Endodermal cell (in vitro differentiated cells): ENCODE results near the gene CMYA5. TPM values are rescaled to one million over a fixed set of nuclear protein-coding genes. Genes with fewer than 3 reads are reported as not detected.
A peak's percentile ranks its signal among the peaks of the same experiment; 100 is the strongest.

Experiments used
- DNase-seq: peaks from one replicate; pipeline ENCODE4 v3.0.0-alpha.2; 2017
- H3K27ac ChIP-seq: 2 replicates; pipeline ENCODE4 v1.5.1; 2013; ENCODE audit warnings: mild to moderate bottlenecking, low read depth, low read length, moderate library complexity
- H3K27me3 ChIP-seq: 2 replicates; pipeline ENCODE4 v1.6.1; 2013; ENCODE audit warnings: mild to moderate bottlenecking, low read length, moderate library complexity; ENCODE audit not compliant: insufficient read depth, control insufficient read depth, poor library complexity, severe bottlenecking
- H3K36me3 ChIP-seq: 2 replicates; pipeline ENCODE4 v1.7.0; 2013; ENCODE audit warnings: mild to moderate bottlenecking, low read length, moderate library complexity; ENCODE audit not compliant: control insufficient read depth, insufficient read depth
- H3K4me1 ChIP-seq: one replicate; pipeline ENCODE4 v1.7.0; 2013; ENCODE audit warnings: low read length; ENCODE audit not compliant: control insufficient read depth, insufficient read depth
- H3K4me3 ChIP-seq: 2 replicates; pipeline ENCODE4 v1.5.1; 2013; ENCODE audit warnings: mild to moderate bottlenecking, low read length, moderate library complexity
- H3K9ac ChIP-seq: 2 replicates; pipeline ENCODE4 v1.6.1; 2013; ENCODE audit warnings: mild to moderate bottlenecking, low read length, moderate library complexity; ENCODE audit not compliant: poor library complexity, severe bottlenecking; ENCODE audit errors: extremely low read depth
- H3K9me3 ChIP-seq: 2 replicates; pipeline ENCODE4 v1.6.1; 2013; ENCODE audit warnings: mild to moderate bottlenecking, low read length, moderate library complexity; ENCODE audit not compliant: control insufficient read depth
- H3K27ac Mint-ChIP-seq: 2 replicates; pipeline ENCODE4 v1.8.0; 2020; ENCODE audit warnings: mixed read lengths
- H3K27me3 Mint-ChIP-seq: 2 replicates; pipeline ENCODE4 v1.8.0; 2021; ENCODE audit warnings: mild to moderate bottlenecking, mixed read lengths; ENCODE audit not compliant: insufficient read depth
- H3K36me3 Mint-ChIP-seq: 2 replicates; pipeline ENCODE4 v1.8.0; 2020; ENCODE audit warnings: low read depth, mixed read lengths
- H3K4me1 Mint-ChIP-seq: 2 replicates; pipeline ENCODE4 v1.8.0; 2020; ENCODE audit warnings: mixed read lengths
- H3K4me3 Mint-ChIP-seq: 2 replicates; pipeline ENCODE4 v1.8.0; 2020; ENCODE audit warnings: mild to moderate bottlenecking, moderate library complexity, mixed read lengths
- H3K9me3 Mint-ChIP-seq: 2 replicates; pipeline ENCODE4 v1.8.0; 2020; ENCODE audit warnings: mild to moderate bottlenecking, mixed read lengths
- WGBS, 2 experiments: methylation state at CpG; one replicate each; pipeline versions ENCODE4 v1.1.5 to v1.1.7; 2013; ENCODE audit warnings: missing lambda C conversion rate in 2 of 2, mixed read lengths in 1 of 2; ENCODE audit not compliant: insufficient coverage in 1 of 2, insufficient read length in 1 of 2; 5-methylcytosine and 5-hydroxymethylcytosine counted together
- total RNA-seq, 2 donors: library from RNA; stranded (reverse); fragmentation: NEBNext Ultra II Directional in 1 of 2; extraction: Animal tissue kit (Norgen Biotek cat#: 25700) in 1 of 2; gene quantifications; 2 replicates in 1 of 2; 3 replicates in 1 of 2; pipeline ENCODE4 v1.2.1, GENCODE V29; 2021
- TF ChIP-seq, protein P1 (sequence below): fragments of 200-600 bp; sonication (generic); conservative IDR thresholded peaks from 2 replicates; pipeline ENCODE4 v1.5.0; 2021; ENCODE audit warnings: antibody characterized with exemption, mild to moderate bottlenecking

The CMYA5 gene
- total RNA-seq, 2 donors from 2014 or later = 0.69 to 1.6 TPM

GRCh38 chr5:79811904-79812303, 122.3 kb downstream of the CMYA5 start:
- no peaks in the 10 kb centered on the region for H3K9me3 Mint-ChIP-seq
- no peak overlapping the region for H3K4me3 ChIP-seq
- H3K27ac ChIP-seq = no peak overlapping the region
- no peaks in the 10 kb centered on the region for H3K36me3 ChIP-seq
- peaks cover 6% of the 10 kb centered on the region for H3K27me3 Mint-ChIP-seq
- no peaks in the 10 kb centered on the region for H3K27me3 ChIP-seq
- H3K9ac ChIP-seq = no peak overlapping the region
- H3K4me1 Mint-ChIP-seq = no peaks in the 10 kb centered on the region
- no peak overlapping the region for H3K4me3 Mint-ChIP-seq
- H3K36me3 Mint-ChIP-seq = no peaks in the 10 kb centered on the region
- peak; percentile 1 for DNase-seq
- no peaks in the 10 kb centered on the region for H3K9me3 ChIP-seq
- TF ChIP-seq, protein P1, sequence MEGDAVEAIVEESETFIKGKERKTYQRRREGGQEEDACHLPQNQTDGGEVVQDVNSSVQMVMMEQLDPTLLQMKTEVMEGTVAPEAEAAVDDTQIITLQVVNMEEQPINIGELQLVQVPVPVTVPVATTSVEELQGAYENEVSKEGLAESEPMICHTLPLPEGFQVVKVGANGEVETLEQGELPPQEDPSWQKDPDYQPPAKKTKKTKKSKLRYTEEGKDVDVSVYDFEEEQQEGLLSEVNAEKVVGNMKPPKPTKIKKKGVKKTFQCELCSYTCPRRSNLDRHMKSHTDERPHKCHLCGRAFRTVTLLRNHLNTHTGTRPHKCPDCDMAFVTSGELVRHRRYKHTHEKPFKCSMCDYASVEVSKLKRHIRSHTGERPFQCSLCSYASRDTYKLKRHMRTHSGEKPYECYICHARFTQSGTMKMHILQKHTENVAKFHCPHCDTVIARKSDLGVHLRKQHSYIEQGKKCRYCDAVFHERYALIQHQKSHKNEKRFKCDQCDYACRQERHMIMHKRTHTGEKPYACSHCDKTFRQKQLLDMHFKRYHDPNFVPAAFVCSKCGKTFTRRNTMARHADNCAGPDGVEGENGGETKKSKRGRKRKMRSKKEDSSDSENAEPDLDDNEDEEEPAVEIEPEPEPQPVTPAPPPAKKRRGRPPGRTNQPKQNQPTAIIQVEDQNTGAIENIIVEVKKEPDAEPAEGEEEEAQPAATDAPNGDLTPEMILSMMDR = no peak
- 92 to 100% methylated on average over 1 to 3 of the region's 3 CpGs for WGBS, 2 experiments
- H3K27ac Mint-ChIP-seq = no peak overlapping the region
- no peaks in the 10 kb centered on the region for H3K4me1 ChIP-seq

DNA sequence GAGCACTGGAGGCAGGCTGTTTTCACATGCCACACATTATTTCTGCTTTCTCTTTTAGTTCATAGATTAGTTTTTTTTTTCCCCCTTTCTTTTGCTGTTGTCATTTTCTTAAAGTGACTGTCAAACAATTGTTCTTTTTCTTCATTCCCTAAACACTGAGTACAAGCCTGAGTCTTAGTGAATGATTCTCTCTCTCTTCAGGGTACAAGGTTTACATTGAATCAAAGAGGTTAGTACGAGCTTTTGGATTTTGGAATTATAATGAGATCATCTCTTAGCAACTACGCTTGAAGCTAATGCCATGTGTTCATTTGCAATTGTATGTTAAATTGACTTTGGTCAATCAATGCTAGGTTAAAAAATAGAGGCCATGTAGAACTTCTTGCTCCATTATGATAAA, 125.1 kb downstream of the CMYA5 start:
- WGBS, 2 experiments = 83 to 87% methylated on average over 1 to 2 of the region's 2 CpGs
- Mint-ChIP-seq H3K27ac (no peak overlapping the region), H3K9me3 (peaks cover 12% of the 10 kb centered on the region), H3K4me1 (no peaks in the 10 kb centered on the region), H3K36me3 (no peaks in the 10 kb centered on the region), H3K4me3 (no peak overlapping the region), H3K27me3 (peaks cover 6% of the 10 kb centered on the region)
- H3K4me3 ChIP-seq = no peak overlapping the region
- H3K9ac ChIP-seq = no peak overlapping the region
- TF ChIP-seq, protein P1 = no peak
- H3K9me3 ChIP-seq = no peaks in the 10 kb centered on the region
- no peak for DNase-seq
- no peaks in the 10 kb centered on the region for H3K36me3 ChIP-seq
- no peaks in the 10 kb centered on the region for H3K27me3 ChIP-seq
- no peaks in the 10 kb centered on the region for H3K4me1 ChIP-seq
- peak overlapping the region; percentile 33 for H3K27ac ChIP-seq

- peak; percentile 3 for DNase-seq
- no peak overlapping the region for H3K4me3 ChIP-seq
- Mint-ChIP-seq H3K27ac (no peak overlapping the region), H3K27me3 (peaks cover 6% of the 10 kb centered on the region), H3K4me3 (no peak overlapping the region), H3K9me3 (peaks cover 12% of the 10 kb centered on the region), H3K4me1 (no peaks in the 10 kb centered on the region), H3K36me3 (no peaks in the 10 kb centered on the region)
- TF ChIP-seq, protein P1 = no peak
- H3K27ac ChIP-seq = no peak overlapping the region
- H3K27me3 ChIP-seq = no peaks in the 10 kb centered on the region
- no peaks in the 10 kb centered on the region for H3K9me3 ChIP-seq
- no peaks in the 10 kb centered on the region for H3K4me1 ChIP-seq
- H3K9ac ChIP-seq = no peak overlapping the region
- H3K36me3 ChIP-seq = no peaks in the 10 kb centered on the region
- WGBS, 2 experiments = 91% methylated on average over 2 of the region's 2 CpGs; no CpG with 5 or more reads in 1 of the 2 experiments
Measured at GRCh38 chr5:79816014-79816413, 126.4 kb downstream of the CMYA5 start.
